ENCODE measurements around the gene CMTM8. TPM values are rescaled to one million over a fixed set of nuclear protein-coding genes. Genes with fewer than 3 reads are reported as not detected.

The CMTM8 gene
- total RNA-seq, 2 donors from 2014 or later: 11.7 to 14.2 TPM

DNA sequence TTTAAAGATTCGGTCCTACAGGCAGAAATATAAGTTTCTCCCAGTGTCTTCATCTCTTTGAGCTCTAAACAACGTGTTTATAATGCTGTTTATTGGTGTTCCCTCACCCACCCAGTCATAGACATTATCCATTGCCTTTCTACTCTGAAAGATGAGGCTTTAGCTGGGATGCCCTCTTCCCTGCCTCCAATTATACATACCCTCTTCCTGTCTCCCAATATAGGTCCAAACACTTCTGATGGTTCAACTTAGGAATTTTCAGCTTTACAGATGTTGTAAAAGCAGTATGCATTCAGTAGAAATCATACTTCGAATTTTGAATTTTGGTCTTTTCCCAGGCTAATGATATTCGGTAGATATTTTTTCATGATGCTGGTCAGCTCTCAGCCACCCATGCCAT, 2.6 kb downstream of the CMTM8 start:
- Histone ChIP-seq H3K4me1 (peaks cover 7% of the 10 kb centered on the region), H3K27ac (no peak overlapping the region), H3K9ac (ENCODE audit: low read depth in 2 of 2, low read length in 2 of 2) (no peak overlapping the region), H3K4me3 (no peak overlapping the region), H3K36me3 (no peaks in the 10 kb centered on the region), H3K9me3 (no peaks in the 10 kb centered on the region), H3K27me3 (no peaks in the 10 kb centered on the region)
- no peak for DNase-seq
- intact Hi-C loops (cut with DNase I): no loop called here
- TF ChIP-seq, protein P1, sequence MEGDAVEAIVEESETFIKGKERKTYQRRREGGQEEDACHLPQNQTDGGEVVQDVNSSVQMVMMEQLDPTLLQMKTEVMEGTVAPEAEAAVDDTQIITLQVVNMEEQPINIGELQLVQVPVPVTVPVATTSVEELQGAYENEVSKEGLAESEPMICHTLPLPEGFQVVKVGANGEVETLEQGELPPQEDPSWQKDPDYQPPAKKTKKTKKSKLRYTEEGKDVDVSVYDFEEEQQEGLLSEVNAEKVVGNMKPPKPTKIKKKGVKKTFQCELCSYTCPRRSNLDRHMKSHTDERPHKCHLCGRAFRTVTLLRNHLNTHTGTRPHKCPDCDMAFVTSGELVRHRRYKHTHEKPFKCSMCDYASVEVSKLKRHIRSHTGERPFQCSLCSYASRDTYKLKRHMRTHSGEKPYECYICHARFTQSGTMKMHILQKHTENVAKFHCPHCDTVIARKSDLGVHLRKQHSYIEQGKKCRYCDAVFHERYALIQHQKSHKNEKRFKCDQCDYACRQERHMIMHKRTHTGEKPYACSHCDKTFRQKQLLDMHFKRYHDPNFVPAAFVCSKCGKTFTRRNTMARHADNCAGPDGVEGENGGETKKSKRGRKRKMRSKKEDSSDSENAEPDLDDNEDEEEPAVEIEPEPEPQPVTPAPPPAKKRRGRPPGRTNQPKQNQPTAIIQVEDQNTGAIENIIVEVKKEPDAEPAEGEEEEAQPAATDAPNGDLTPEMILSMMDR (IDR thresholded peaks at IDR 0.05): no peak

DNA sequence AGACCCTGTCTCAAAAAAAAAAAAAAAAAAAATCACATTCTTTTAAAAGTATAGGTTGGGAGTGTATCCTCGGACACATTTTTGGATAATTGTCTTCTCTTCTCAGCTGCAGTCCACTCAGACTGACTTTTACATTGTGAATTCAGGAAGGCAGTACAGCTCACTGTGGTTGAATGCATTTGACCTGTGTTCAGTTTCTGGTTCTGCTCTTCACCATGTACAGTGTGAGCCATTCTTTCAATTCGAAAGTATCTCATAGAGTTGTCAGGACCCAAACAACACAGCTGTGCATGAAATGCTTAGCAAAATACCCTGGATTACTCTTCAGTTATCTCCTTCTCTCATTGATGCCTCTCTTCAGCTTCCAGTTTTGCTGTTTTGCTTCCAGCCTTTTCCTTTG, 5.0 kb downstream of the CMTM8 start:
- Histone ChIP-seq H3K27ac (no peak overlapping the region), H3K36me3 (no peaks in the 10 kb centered on the region), H3K4me1 (peaks cover 7% of the 10 kb centered on the region), H3K9ac (ENCODE audit: low read depth in 2 of 2, low read length in 2 of 2) (no peak overlapping the region), H3K4me3 (no peak overlapping the region), H3K9me3 (no peaks in the 10 kb centered on the region), H3K27me3 (no peaks in the 10 kb centered on the region)
- DNase-seq: no peak
- intact Hi-C loops (cut with DNase I): no loop called here
- TF ChIP-seq, protein P1 (IDR thresholded peaks at IDR 0.05): no peak

DNA sequence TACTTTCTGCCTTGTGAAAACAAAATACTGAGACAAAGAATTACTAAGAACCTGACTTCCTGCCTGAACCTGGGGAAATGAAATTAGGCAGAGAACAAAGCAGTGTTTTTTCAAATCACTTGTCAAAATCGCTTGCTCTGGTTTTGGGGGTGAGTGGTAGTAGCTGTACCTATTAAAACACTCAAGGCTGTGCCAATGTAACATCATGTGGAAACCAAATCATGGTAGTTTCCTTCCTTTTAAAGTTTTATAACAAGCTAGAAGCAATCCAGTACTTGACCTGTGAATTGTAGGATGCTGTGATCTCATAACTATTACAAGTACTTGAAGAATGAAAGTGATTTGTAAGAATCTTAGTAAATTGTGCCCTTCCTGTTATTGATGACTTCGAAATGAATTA, 6.7 kb downstream of the CMTM8 start:
- TF ChIP-seq, protein P1 (IDR thresholded peaks at IDR 0.05): no peak
- H3K4me1 ChIP-seq: no peaks in the 10 kb centered on the region
- no peak overlapping the region for H3K4me3 ChIP-seq
- no peak for DNase-seq
- no peak overlapping the region for H3K9ac ChIP-seq (ENCODE audit: low read depth in 2 of 2, low read length in 2 of 2)
- no peaks in the 10 kb centered on the region for H3K9me3 ChIP-seq
- intact Hi-C loops (cut with DNase I): no loop called here
- H3K27me3 ChIP-seq: no peaks in the 10 kb centered on the region
- H3K27ac ChIP-seq: no peak overlapping the region
- H3K36me3 ChIP-seq: no peaks in the 10 kb centered on the region

DNA sequence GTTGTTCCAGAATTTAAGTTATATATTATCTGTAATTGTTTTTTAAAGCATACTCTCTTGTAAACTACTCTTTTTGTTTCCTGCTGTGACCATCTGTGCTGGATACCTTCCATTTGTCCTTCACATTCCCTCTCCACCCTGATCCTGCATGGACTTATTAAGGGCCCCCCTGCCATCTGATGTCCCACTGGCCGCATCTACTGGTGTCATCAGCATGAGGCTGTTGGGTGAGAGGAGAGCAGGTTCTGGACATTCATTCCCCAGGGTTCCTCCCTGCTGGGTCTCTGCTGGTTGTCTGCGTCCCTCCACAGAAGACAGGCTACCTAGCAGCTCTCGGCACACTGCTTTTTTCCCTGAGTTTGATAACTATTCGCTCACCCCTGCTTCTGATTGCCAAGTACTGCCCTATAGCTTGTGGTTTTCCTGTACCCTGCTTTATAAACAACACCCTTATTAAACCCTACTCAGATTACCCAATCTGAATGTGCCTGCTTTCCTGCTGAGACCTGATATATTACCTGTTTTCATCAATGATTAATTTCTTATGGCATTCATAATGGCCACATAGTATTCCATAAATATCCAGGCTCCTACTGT, 7.7 kb downstream of the CMTM8 start:
- Histone ChIP-seq H3K4me3 (no peak overlapping the region), H3K27ac (no peak overlapping the region), H3K9ac (ENCODE audit: low read depth in 2 of 2, low read length in 2 of 2) (no peak overlapping the region), H3K4me1 (no peaks in the 10 kb centered on the region), H3K9me3 (no peaks in the 10 kb centered on the region), H3K27me3 (no peaks in the 10 kb centered on the region), H3K36me3 (no peaks in the 10 kb centered on the region)
- intact Hi-C loops (cut with DNase I): no loop called here
- TF ChIP-seq, protein P1 (IDR thresholded peaks at IDR 0.05): no peak
- DNase-seq: no peak

DNA sequence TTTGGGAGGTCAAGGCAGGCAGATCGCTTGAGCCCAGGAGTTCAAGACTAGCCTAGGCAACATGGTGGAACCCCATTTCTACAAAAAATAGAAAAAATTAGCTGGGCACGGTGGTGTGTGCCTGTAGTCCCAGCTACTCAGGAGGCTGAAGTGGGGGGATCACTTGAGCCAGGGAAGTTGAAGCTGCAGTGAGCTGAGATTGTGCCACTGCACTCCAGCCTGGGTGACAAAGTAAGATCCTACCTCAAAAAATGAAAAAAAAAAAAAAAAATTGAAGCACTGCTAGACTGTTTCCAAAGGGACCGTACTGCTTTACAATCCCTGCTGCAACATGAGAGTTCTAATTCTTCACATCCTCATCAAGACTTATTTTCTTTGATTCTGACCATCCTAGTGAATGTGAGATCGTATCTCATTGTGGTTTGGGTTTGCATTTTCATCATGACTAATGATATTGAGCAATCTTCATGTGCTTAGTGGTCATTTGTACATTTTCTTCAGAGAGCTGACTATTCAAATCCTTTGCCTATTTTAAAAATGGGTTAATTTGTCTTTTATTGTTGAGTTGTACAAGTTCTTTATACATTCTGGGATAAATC, 10.8 kb downstream of the CMTM8 start:
- H3K4me3 ChIP-seq: no peak overlapping the region
- DNase-seq: no peak
- no peak overlapping the region for H3K9ac ChIP-seq (ENCODE audit: low read depth in 2 of 2, low read length in 2 of 2)
- no peaks in the 10 kb centered on the region for H3K27me3 ChIP-seq
- H3K27ac ChIP-seq: no peak overlapping the region
- TF ChIP-seq, protein P1 (IDR thresholded peaks at IDR 0.05): no peak
- intact Hi-C loops (cut with DNase I): no loop called here
- H3K4me1 ChIP-seq: no peaks in the 10 kb centered on the region
- H3K9me3 ChIP-seq: no peaks in the 10 kb centered on the region
- H3K36me3 ChIP-seq: no peaks in the 10 kb centered on the region

Data from colonic mucosa (tissue), 4 donors.